ENCODE data around the gene PRC1.
A peak's percentile ranks its signal among the peaks of the same experiment; 100 is the strongest.
"Not testable (repeated sequence)": the region's sequence is repeated elsewhere in the genome, so short reads cannot be mapped to it uniquely, and the experiment has no call there.

The PRC1 gene

GRCh38 chr15:90934256-90934948 is 59.9 kb downstream of the PRC1 start:
- DNase-seq (ENCODE audit: low read depth) = peak; percentile 83

- DNase-seq (ENCODE audit: low read depth) = no peak
Measured at GRCh38 chr15:90933301-90933700, 61.0 kb downstream of the PRC1 start.

DNA sequence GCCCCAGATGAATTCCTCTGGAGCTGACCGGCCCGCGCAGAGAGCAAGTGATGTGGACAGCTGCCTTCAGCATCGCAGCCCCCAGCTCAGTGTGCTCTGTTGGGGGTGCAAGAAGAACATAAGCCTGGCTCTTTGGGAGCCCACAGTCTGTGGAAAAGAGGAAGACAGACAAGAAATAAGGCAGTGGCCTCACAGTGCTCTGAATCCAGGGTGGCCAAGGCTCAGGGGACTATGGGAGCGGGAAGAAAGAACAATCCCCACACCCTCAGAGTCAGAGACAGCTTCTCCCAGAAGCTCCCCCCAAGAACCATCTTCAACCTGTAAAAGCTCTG is 61.7 kb downstream of the PRC1 start:
- DNase-seq (ENCODE audit: low read depth) = no peak

- peak; percentile 75 for DNase-seq (ENCODE audit: low read depth)
Measured at GRCh38 chr15:90931828-90932659, 62.3 kb downstream of the PRC1 start, which contains the start of gene HDDC3. TSS of gene HDDC3 (minus strand) at chr15:90932549. CDS start at chr15:90932540, 9 bp downstream.

DNA sequence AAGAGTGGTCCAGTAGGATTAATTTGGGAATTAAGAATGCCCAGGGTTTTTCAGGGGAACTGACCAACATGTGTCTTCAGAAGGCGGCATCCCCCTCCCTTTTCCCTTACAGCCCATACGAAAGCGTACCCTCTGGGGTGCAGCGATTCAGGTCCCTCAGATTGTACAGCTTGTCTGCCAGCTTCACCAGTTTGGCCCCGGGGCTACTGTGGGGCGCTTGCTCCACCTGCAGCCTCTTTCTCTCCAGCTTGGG is 62.8 kb downstream of the PRC1 start:
- DNase-seq (ENCODE audit: low read depth) = no peak

GRCh38 chr15:90930861-90931574 is 63.3 kb downstream of the PRC1 start:
- no peak for DNase-seq (ENCODE audit: low read depth)

DNA sequence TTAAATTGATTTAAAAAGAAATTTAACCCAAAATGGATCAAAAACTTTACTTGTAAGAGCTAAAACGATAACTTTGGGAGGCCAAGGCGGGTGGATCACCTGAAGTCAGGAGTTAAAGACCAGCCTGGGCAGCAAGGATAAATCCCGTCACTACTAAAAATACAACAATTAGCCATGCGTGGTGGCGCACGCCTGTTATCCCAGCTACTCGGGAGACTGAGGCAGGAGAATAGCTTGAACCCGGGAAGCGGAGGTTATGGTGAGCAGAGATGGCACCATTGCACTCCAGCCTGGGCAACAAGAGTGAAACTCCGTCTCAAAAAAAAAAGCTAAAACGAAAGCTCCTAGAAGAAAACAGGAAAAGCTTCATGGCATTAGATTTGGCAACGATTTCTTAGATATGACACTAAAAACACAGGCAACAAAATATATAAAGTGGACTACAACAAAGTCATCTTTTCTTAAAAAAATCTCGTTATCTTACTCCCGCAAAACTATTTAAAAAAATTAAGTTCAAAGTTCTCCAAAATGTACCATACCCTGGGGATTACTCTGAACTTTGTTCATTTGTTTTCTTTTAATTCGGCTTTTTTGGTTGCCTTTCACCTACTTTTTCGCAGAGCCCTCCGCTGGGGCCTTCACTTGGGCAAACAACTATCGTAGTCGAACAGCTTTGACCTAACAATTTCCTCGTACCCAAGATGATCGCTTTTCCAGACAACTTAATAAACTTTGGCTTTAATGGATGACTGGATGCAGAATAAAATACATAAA is 64.9 kb downstream of the PRC1 start:
- no peak for DNase-seq (ENCODE audit: low read depth)

GRCh38 chr15:90928106-90928505 is 66.2 kb downstream of the PRC1 start:
- DNase-seq (ENCODE audit: low read depth) = not testable (repeated sequence)

- DNase-seq (ENCODE audit: low read depth) = not testable (repeated sequence)
Measured at GRCh38 chr15:90926766-90927165, 67.6 kb downstream of the PRC1 start.

GRCh38 chr15:90924375-90924774 is 70.0 kb downstream of the PRC1 start:
- no peak for DNase-seq (ENCODE audit: low read depth)

GRCh38 chr15:90922712-90923322 is 71.5 kb downstream of the PRC1 start:
- not testable (repeated sequence) for DNase-seq (ENCODE audit: low read depth)

DNA sequence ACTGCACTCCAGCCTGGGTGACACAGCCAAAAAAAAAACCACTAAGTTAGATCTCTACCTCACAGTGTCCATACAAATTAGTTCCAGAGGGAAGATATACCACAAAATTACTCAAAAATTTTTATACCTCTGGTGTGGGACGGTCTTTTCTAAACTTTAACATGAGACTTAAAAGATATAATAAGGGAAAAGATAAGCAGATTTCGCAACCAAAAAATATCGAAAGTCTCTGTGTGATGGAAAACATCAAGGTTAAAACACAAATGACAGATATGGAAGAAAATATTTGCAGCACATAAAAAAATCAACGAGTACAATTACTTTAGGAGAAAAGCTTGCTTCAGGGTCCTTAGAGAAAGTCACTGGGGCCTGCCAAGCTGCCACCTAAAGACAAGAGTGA is 72.4 kb downstream of the PRC1 start:
- DNase-seq (ENCODE audit: low read depth) = no peak

DNA sequence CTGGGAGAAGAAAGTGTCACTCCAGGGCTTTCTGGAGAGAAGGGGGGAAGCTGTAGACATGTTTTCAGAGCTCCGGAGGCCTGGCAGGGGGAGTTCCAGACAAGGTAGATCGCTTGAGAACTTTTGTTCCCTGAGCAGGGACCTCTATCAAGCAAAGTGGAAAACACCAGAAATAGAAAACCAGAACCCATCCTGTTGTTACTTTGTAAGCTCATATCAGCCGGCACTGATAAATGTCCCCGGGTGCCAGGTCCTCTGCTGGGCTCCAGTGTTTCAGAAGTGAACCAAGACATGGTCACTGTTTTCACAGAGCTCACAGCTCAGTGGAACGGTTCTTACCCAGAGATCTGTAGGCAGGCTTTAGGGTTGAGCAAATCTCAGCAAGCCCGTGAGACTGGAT is 75.5 kb downstream of the PRC1 start:
- no peak for DNase-seq (ENCODE audit: low read depth)

DNA sequence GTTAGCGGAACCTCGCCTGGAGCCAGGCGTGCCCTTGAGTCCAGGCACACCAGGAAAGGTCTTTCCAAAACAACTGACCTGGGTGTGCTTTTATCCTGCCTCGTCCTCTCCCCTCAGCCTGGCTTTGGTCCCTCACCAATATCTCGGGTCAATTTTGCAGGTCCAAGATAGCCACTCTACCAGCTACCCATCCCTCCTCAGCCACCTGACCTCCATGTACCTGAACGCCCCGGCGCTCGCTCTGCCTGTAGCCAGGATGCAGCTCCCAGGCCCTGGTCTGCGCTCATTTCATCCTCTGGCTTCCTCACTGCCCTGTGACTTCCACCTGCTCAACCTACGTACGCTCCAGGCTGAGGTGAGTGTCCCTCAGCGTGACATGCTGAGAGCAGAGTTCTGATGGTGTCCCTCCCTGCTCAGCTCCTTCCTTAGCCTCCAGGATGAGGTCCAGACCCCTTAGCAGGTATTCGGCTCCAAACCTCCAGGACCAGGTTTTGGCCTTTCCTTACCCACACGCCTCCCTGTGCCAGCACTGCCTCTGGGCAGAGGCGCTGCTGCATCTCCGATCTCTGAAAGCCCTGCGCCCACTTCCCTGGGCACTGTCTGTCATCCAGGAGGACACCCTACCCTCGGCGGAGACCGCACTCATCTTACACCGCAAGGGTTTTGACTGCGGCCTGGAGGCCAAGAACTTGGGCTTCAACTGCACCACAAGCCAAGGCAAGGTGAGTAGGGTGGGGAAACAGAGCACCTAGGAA is 76.1 kb downstream of the PRC1 start:
- no peak for DNase-seq (ENCODE audit: low read depth)

DNA sequence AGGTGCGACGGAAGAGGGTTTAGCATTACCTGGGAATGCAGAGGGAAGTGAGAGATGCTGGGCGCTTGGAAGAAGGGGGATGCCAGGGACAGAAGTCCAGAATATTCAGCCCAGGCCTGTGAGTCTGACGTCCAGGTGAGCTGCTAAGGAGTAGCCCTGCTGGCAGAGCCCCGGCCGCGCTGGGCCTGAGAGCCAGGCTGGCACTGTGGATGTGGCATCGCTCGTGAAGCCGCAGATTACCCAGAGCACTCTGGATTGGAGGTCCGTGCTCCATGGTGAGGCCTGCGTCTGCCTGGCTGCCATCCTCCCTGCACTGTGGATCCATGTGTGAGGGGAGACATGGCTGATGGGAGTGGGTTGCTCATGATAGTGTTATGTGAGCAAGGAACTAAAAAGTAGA is 76.8 kb downstream of the PRC1 start:
- DNase-seq (ENCODE audit: low read depth) = no peak

GRCh38 chr15:90916461-90916860 is 77.9 kb downstream of the PRC1 start:
- DNase-seq (ENCODE audit: low read depth) = no peak

All from iris pigment epithelial cell (primary cell).